Measurements from ENCODE around the gene FBXW8. TPM values are rescaled to one million over a fixed set of nuclear protein-coding genes. Genes with fewer than 3 reads are reported as not detected.

The FBXW8 gene
- total and polyA plus RNA-seq, 2 donors (not counting 3 experiments of a cell fraction or from before 2014, with no cell fraction given), result 15.4 TPM

DNA sequence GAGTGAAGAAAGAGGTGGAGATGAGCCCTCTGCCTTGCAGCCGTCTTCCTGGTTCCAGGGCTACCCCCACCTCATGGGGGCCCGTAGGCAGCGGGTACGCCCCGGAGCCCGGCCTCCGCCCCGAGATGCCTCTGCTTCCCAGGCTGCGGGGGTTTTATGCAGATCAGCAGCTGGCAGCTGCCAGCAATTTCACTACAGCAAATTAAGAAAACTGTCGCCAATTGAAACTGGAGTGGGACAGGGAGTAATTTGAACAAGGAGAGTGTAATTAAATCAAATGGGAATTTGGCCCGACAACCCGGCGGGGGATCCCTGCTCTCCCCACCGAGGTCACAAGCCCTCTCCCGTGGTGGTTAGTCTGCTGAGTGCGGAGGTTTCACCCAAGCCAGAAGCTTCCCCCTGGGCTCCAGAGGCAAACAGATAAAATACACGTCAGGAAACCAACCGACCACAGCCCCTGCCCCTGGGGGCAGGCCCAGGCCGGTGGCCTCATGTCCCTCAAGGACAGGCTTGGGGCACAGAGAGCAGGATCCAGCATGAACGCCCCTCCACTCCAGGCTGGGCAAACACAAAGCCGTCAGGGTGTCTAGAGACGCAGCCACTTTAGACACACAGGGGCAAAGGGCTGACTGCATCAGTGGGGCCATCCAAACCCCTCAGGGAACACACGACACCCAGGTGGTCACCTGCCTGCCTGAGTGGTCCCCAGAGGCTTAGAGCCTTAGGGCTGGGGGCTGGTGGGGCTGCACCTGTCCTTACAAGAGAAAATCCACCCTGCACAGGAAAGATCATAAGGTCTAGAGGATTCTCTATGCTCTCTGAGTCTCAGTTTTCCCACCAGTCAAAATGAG lies 134.6 kb downstream of the FBXW8 start:
- no TSS peak for BruUV-seq (replicated peaks)
- dilution Hi-C loops (cut with MboI; ENCODE audit: extremely low pct_ligation_motif_present, low sequenced_read_pairs), result no loop called here
- no peaks in the 10 kb centered on the region for H3K79me2 ChIP-seq (ENCODE audit: control insufficient read depth, insufficient read depth, low read length)
- H3K27me3 ChIP-seq (ENCODE audit: control insufficient read depth in 2 of 2, insufficient read depth in 2 of 2, low read length in 2 of 2), result no peaks in the 10 kb centered on the region
- ChIA-PET CTCF (no interaction called here), POLR2A (no interaction called here)
- H3K9me3 ChIP-seq (replicated peaks; ENCODE audit: control insufficient read depth, insufficient read depth, low read length), result no peaks in the 10 kb centered on the region
- no peak overlapping the region for H3K9ac ChIP-seq (replicated peaks; ENCODE audit: extremely low read depth, insufficient read depth, low read length)
- DNase-seq (ENCODE audit: low read depth, low spot score) (no peak), FAIRE-seq (no peak)
- no peaks in the 10 kb centered on the region for H3K36me3 ChIP-seq (ENCODE audit: control insufficient read depth in 2 of 2, extremely low read depth in 1 of 2, insufficient read depth in 2 of 2, low read length in 2 of 2)
- peaks cover 6% of the 10 kb centered on the region for H3K4me1 ChIP-seq (ENCODE audit: control insufficient read depth, extremely low read depth, insufficient read depth, low read length)
- TF ChIP-seq, protein P1, sequence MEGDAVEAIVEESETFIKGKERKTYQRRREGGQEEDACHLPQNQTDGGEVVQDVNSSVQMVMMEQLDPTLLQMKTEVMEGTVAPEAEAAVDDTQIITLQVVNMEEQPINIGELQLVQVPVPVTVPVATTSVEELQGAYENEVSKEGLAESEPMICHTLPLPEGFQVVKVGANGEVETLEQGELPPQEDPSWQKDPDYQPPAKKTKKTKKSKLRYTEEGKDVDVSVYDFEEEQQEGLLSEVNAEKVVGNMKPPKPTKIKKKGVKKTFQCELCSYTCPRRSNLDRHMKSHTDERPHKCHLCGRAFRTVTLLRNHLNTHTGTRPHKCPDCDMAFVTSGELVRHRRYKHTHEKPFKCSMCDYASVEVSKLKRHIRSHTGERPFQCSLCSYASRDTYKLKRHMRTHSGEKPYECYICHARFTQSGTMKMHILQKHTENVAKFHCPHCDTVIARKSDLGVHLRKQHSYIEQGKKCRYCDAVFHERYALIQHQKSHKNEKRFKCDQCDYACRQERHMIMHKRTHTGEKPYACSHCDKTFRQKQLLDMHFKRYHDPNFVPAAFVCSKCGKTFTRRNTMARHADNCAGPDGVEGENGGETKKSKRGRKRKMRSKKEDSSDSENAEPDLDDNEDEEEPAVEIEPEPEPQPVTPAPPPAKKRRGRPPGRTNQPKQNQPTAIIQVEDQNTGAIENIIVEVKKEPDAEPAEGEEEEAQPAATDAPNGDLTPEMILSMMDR (IDR thresholded peaks at IDR 0.05; ENCODE audit: extremely low read depth in 1 of 2, insufficient read depth in 1 of 2, low read depth in 1 of 2, low read length in 2 of 2), result no peak
- no peak for TF ChIP-seq POLR2A (IDR thresholded peaks at IDR 0.05; ENCODE audit: low read depth, low read length)
- no peak for TF ChIP-seq EZH2 (IDR thresholded peaks at IDR 0.05; ENCODE audit: borderline replicate concordance, low read depth, low read length, severe bottlenecking)
- TF ChIP-seq, protein P2, sequence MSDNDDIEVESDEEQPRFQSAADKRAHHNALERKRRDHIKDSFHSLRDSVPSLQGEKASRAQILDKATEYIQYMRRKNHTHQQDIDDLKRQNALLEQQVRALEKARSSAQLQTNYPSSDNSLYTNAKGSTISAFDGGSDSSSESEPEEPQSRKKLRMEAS (IDR thresholded peaks at IDR 0.05; ENCODE audit: insufficient read depth, insufficient read length), result no peak
- TF ChIP-seq POLR2AphosphoS5 (IDR thresholded peaks at IDR 0.05; ENCODE audit: insufficient read depth, low read depth, low read length), result no peak
- H3K9me1 ChIP-seq (replicated peaks; ENCODE audit: control insufficient read depth, extremely low read depth, insufficient read depth, low read length), result no peaks in the 10 kb centered on the region
- no peaks in the 10 kb centered on the region for H4K20me1 ChIP-seq (replicated peaks; ENCODE audit: control insufficient read depth, extremely low read depth, insufficient read depth, low read length)
- intact Hi-C loops (cut with micrococcal nuclease), result no loop called here
- no peak overlapping the region for H2AFZ ChIP-seq (ENCODE audit: low read depth, low read length)
- no peak overlapping the region for H3K4me3 ChIP-seq (replicated peaks in 1 of 3; ENCODE audit: insufficient read depth in 1 of 3, low read depth in 1 of 3, low read length in 3 of 3)
- H3K27ac ChIP-seq (ENCODE audit: insufficient read depth, low read depth, low read length), result no peak overlapping the region
- H3K4me2 ChIP-seq (ENCODE audit: insufficient read depth, low read length), result no peak overlapping the region

Measured in endothelial cell of umbilical vein (primary cell).